OCI-LY7 (cell line): ENCODE data around the gene IL2RG. TPM values are rescaled to one million over a fixed set of nuclear protein-coding genes. Genes with fewer than 3 reads are reported as not detected.

Experiments
- BruUV-seq: library from RNA; stranded (reverse); fragments of 400-500 nt; replicated peaks from 2 replicates; lab custom pipeline; 2021; lab: Mats Ljungman, UMichigan
- CTCF ChIA-PET: fragments of 300-600 bp; sonication (Branson Sonifier 250); formaldehyde crosslinking; loops from one replicate; lab custom pipeline; 2022; ENCODE audit warnings: antibody characterized with exemption; ENCODE audit not compliant: unreplicated experiment; lab: Charles Lee
- POLR2A ChIA-PET: fragments of 300-600 bp; sonication (Branson Sonifier 250); formaldehyde crosslinking; loops from one replicate; lab custom pipeline; 2022; ENCODE audit warnings: antibody characterized with exemption; lab: Charles Lee
- DNase-seq: peaks from one replicate; pipeline ENCODE4 v3.0.0-alpha.2; 2015; ENCODE audit warnings: low spot score
- H2AFZ ChIP-seq: fragments of 200-600 bp; sonication (generic), shearing (Covaris generic); 2 replicates; pipeline ENCODE4 v1.6.1; 2014; ENCODE audit warnings: mild to moderate bottlenecking, antibody characterized with exemption, low read length, moderate library complexity
- H3K27ac ChIP-seq: fragments of 200-600 bp; sonication (generic); 2 replicates; pipeline ENCODE4 v1.5.1; 2014; ENCODE audit warnings: mixed run types, low read depth, mild to moderate bottlenecking, moderate library complexity, low read length, inconsistent platforms; ENCODE audit not compliant: poor library complexity, severe bottlenecking
- H3K36me3 ChIP-seq: fragments of 200-600 bp; sonication (generic); 2 replicates; pipeline ENCODE4 v1.6.1; 2014; ENCODE audit warnings: mild to moderate bottlenecking, antibody characterized with exemption, low read length, moderate library complexity, mixed read lengths; ENCODE audit not compliant: insufficient read depth
- H3K4me1 ChIP-seq: fragments of 200-600 bp; sonication (generic); 2 replicates; pipeline ENCODE4 v1.5.1; 2014; ENCODE audit warnings: mild to moderate bottlenecking, low read length; ENCODE audit not compliant: insufficient read depth, poor library complexity, severe bottlenecking
- H3K4me2 ChIP-seq: fragments of 200-600 bp; sonication (generic); 2 replicates; pipeline ENCODE4 v1.6.1; 2014; ENCODE audit warnings: mild to moderate bottlenecking, low read length
- H3K4me3 ChIP-seq: fragments of 200-600 bp; sonication (generic); 2 replicates; pipeline ENCODE4 v1.5.1; 2014; ENCODE audit warnings: mild to moderate bottlenecking, low read depth, low read length; ENCODE audit not compliant: poor library complexity, severe bottlenecking
- H3K79me2 ChIP-seq: fragments of 200-600 bp; sonication (generic); 2 replicates; pipeline ENCODE4 v1.6.1; 2016; ENCODE audit warnings: low read depth, mild to moderate bottlenecking, low read length, moderate library complexity, mixed read lengths; ENCODE audit not compliant: insufficient read depth
- H3K9me2 ChIP-seq: fragments of 200-600 bp; sonication (generic); 2 replicates; pipeline ENCODE4 v1.6.1; 2016; ENCODE audit warnings: mild to moderate bottlenecking, low read length, mixed read lengths; ENCODE audit not compliant: insufficient read depth
- H3K9me3 ChIP-seq: fragments of 200-600 bp; sonication (generic); 2 replicates; pipeline ENCODE4 v1.6.1; 2014; ENCODE audit warnings: mild to moderate bottlenecking, mixed run types, low read length, mixed read lengths
- H4K20me1 ChIP-seq: fragments of 200-600 bp; sonication (generic); 2 replicates; pipeline ENCODE4 v1.6.1; 2014; ENCODE audit warnings: mild to moderate bottlenecking, antibody characterized with exemption, low read length, moderate library complexity, mixed read lengths; ENCODE audit not compliant: insufficient read depth
- EZH2phosphoT487 ChIP-seq: fragments of 200-600 bp; sonication (generic); IDR thresholded peaks from 2 replicates; pipeline ENCODE4 v1.6.1; 2018; ENCODE audit warnings: low read depth, borderline replicate concordance, mild to moderate bottlenecking, mixed run types, antibody characterized with exemption, low read length, moderate library complexity, mixed read lengths
- intact Hi-C: fragments of 100-400 bp; cut with micrococcal nuclease; formaldehyde crosslinking; loops from one replicate; pipeline ENCODE4 v1.10.0; 2022; ENCODE audit not compliant: unreplicated experiment
- total RNA-seq, 2 experiments: library from RNA; depleted of rRNA in 1 of 2; stranded (reverse); fragments of >200 nt in 1 of 2; shearing (Covaris generic) in 1 of 2; gene quantifications; 2 replicates each; pipeline ENCODE4 v1.2.3, GENCODE V29; 2014 to 2022
- TF ChIP-seq, protein P1 (sequence below): fragments of 200-600 bp; sonication (generic); conservative IDR thresholded peaks from 2 replicates; pipeline ENCODE4 v1.5.1; 2014; ENCODE audit warnings: mild to moderate bottlenecking, antibody characterized with exemption, low read length, moderate library complexity, mixed read lengths

IL2RG gene
- total RNA-seq, 2 experiments from 2014 or later, result 21.5 to 33.6 TPM

GRCh38 chrX:71118032-71118984, 6.9 kb upstream of the IL2RG start, which contains the start of gene MED12:
Gene MED12, plus strand, starts transcription at chrX:71118596. Its CDS starts 159 bp downstream, at chrX:71118755.
- H3K9me3 ChIP-seq, result no peaks in the 10 kb centered on the region
- H3K9me2 ChIP-seq, result no peaks in the 10 kb centered on the region
- TF ChIP-seq, protein P1, sequence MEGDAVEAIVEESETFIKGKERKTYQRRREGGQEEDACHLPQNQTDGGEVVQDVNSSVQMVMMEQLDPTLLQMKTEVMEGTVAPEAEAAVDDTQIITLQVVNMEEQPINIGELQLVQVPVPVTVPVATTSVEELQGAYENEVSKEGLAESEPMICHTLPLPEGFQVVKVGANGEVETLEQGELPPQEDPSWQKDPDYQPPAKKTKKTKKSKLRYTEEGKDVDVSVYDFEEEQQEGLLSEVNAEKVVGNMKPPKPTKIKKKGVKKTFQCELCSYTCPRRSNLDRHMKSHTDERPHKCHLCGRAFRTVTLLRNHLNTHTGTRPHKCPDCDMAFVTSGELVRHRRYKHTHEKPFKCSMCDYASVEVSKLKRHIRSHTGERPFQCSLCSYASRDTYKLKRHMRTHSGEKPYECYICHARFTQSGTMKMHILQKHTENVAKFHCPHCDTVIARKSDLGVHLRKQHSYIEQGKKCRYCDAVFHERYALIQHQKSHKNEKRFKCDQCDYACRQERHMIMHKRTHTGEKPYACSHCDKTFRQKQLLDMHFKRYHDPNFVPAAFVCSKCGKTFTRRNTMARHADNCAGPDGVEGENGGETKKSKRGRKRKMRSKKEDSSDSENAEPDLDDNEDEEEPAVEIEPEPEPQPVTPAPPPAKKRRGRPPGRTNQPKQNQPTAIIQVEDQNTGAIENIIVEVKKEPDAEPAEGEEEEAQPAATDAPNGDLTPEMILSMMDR, result no peak
- no peak for TF ChIP-seq EZH2phosphoT487
- peaks cover 27% of the 10 kb centered on the region for H3K4me1 ChIP-seq
- intact Hi-C loops, result loop anchor here (10.0 kb wide), 1 partner anchor 166 kb away; the partner anchor contains the start of gene NONO
- no peaks in the 10 kb centered on the region for H4K20me1 ChIP-seq
- H3K4me2 ChIP-seq, result peak within 1 kb of the TSS; percentile 64
- H3K79me2 ChIP-seq, result no peaks in the 10 kb centered on the region
- DNase-seq, result peak; percentile 77
- ChIA-PET CTCF (interaction anchor here (0.6 kb wide), 1 partner anchor 16 kb away, joined by 3 read pairs; no protein-coding TSS in a partner anchor), POLR2A (interaction anchor here (0.5 to 1.7 kb wide), 13 partner anchors 12 to 529 kb away, joined by 3 to 10 read pairs (median 3); partner anchors contain the start of genes FOXO4, NONO and TAF1)
- H3K36me3 ChIP-seq, result peaks cover 28% of the 10 kb centered on the region
- peak within 1 kb of the TSS; percentile 67 for H2AFZ ChIP-seq
- H3K4me3 ChIP-seq, result peak within 1 kb of the TSS; percentile 81
- TSS peak; percentile 92 for BruUV-seq
- peak within 1 kb of the TSS; percentile 58 for H3K27ac ChIP-seq

DNA sequence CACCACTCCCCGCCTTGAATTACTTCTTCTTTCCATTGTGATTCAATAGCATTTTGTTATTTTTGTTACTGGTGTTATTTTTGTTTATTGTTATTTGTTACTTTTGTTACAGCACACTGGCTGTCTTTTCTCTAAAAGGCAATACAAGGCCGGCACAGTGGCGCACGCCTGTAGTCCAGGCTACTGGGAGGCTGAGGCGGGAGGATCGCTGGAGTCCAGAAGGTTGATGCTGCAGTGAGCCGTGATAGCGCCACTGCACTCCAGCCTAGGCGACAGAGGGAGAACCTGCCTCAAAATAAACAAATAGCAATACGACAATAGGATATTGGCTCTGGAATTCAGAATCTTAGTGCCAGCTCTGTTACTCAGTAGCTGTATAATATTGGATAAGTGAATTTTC, 6.0 kb upstream of the IL2RG start:
- peak overlapping the region; percentile 58 for H3K27ac ChIP-seq

More for the DNA sequence above, 6.0 kb upstream of the IL2RG start:
- BruUV-seq, result no TSS peak
- intact Hi-C loops, result loop anchor here (10.0 kb wide), 1 partner anchor 167 kb away; the partner anchor contains the start of gene NONO
- Histone ChIP-seq H2AFZ (no peak overlapping the region), H3K36me3 (peaks cover 20% of the 10 kb centered on the region), H3K4me2 (peak overlapping the region; percentile 64), H3K9me2 (no peaks in the 10 kb centered on the region), H3K79me2 (no peaks in the 10 kb centered on the region), H4K20me1 (no peaks in the 10 kb centered on the region), H3K4me1 (peaks cover 35% of the 10 kb centered on the region), H3K9me3 (no peaks in the 10 kb centered on the region), H3K4me3 (peak overlapping the region; percentile 81)
- no peak for DNase-seq
- TF ChIP-seq, protein P1, result no peak
- TF ChIP-seq EZH2phosphoT487, result no peak
- POLR2A ChIA-PET, result interaction anchor here (0.9 to 1.7 kb wide), 3 partner anchors 15 to 530 kb away, joined by 3 to 10 read pairs (median 6); no protein-coding TSS in a partner anchor
- CTCF ChIA-PET, result no interaction called here
